DMS153 (cell line): Measurements from ENCODE around the gene RBBP8NL.
A peak's percentile ranks its signal among the peaks of the same experiment; 100 is the strongest.

Experiments
- DNase-seq: peaks from one replicate; lab custom pipeline; 2025; lab: John Stamatoyannopoulos, UW

Gene RBBP8NL, protein sequence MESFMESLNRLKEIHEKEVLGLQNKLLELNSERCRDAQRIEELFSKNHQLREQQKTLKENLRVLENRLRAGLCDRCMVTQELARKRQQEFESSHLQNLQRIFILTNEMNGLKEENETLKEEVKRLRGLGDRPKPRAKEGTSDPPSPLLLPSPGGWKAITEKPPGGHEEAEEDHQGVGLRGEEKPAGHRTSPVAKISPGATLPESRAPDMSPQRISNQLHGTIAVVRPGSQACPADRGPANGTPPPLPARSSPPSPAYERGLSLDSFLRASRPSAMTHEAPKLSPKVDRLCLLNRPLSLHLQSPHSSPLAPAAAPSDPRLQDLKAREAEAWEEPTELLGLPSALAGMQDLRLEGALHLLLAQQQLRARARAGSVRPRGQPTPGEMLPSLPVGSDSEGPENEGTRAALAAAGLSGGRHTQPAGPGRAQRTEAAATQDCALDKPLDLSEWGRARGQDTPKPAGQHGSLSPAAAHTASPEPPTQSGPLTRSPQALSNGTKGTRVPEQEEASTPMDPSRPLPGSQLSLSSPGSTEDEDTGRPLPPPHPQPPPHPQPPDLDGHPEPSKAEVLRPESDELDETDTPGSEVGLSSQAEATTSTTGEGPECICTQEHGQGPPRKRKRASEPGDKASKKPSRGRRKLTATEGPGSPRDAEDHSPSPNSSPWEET

DNA sequence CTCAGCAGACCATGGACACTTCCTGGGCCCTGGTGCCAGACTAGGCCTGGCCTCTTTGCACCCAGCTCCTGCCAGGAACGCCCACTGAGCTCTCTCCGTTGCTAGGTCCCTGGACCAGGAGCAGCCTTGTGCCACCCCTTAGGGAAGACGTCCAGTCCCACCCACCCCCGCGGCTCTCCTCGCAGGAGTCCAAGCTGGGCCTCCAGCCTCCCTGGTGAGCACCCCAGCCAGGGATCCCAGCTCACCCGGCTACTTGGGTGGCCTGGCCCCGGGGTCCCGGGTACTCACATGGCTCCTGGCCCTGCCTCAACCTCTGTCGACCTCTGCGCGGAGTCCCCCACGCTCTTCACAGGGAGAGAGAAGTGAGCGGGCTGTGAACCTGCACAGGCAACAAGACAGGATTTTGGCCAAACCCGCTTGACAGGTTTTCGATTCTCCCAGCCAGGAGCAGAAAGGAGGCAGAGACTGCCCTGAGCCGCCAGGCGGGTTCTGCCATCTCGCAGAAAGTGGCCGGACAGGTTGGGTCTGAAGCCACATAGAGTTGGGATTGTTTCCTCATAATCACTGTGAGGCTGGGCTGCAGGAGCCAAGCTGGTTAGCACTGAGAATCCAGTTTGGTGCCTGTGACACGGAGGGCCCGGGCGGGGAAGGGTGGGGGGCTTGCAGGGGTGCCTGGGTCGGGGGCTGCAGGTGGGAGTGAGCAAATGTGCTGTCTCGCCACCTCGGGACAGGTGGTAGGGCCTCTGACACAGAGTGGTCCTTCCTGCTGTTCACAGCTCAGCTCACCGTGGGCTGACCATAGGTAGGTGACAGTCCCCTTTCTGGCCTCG, at the start of gene RBBP8NL:
Gene RBBP8NL, minus strand, starts transcription at position 368 of the 830 bp plus-strand sequence. CDS start 7,892 bp downstream, outside the sequence.
- peak; percentile 90 for DNase-seq

DNA sequence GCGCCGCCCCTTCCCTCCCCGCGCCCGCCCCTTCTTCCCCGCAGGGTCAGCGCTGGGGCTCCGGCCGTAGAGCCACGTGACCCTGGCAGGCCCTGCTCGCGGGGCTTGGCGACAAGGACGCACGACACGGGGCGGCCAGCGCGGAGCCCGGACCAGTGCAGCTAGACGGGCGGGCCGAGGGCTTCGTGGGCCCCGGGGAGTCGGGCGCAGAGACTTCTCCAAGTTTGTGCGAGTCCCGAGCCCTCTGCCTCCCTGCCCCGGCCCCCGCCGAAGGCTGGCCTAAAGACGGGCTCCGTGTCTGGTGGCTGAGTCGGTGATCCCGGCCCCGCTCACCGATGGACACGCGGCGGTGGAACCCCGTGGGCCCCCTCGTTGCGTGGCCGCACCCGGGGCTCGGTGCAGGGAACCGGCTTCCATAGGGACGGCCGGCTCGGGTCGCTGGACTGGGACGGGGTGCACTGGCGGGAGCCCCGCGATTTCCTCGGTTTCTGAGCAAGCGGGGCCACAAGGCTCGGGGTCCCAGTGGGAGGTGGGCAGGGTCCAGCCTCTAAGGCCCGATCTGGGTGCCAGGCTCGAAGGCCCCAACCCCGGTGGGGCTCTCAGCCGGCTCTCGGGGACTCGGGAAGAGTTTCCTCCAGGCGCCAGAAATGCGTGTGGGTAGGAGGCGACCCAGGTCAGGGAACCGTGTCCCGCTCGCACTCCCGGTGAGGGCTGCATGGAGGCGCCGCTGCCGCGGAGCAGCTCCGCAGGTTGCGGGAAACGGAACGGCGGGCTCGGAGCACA, 48.9 kb upstream of the RBBP8NL start:
- DNase-seq: no peak

DNA sequence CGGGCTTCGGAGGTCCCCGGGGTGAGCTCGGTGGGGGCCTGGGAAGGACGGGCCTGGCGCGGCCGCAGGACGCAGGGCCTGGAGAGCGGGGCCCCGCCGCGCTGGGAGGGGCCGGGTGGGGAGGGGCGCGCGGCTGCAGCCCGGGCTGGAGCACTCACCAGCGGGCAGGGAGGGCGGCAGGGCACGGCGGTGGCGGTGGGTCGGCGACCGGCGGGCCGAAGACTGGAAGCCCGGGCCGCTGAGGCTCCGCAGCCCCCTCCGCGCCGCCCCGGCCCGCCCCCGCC, 48.4 kb upstream of the RBBP8NL start, which contains the start of gene GATA5:
Gene GATA5, minus strand, starts transcription at position 224 of the 284 bp plus-strand sequence. CDS start 474 bp downstream, outside the sequence.
- DNase-seq: no peak

DNA sequence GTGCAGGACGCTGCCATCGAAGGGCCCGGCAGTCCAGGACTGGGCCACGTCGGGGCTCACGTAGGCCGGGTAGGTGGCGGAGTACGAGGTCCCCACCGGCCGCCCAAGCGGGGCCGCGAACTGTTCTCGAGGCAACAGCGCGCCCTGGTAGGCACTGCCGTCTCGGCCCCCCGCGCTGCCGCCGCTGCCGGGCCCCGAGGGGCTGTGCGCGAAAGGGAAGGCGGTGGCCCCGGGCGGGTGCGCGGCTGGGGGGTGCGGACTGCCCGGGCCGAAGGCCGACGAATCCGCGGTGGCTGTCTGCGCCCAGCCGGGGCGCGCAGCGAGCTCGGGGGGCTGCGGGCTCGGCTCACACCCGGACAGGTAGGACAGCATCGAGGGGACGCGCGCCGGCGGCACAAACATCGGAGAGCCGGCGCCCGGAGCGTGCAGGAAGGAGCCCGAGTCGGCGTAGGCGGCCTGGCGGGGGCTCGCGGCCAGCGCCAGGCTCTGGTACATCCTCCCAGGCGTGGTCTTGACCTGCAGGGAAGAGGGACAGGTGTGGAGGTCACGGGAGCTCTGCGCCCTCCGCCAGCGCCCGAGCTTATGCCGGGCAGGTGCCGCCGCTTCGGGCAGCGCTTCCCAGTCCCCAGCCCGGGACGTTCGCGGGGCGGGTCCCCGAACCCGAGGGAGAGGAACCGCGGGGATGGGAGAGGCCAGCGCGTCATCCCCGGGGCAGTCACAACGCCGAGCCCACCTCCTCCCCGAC, 47.9 kb upstream of the RBBP8NL start:
- no peak for DNase-seq

DNA sequence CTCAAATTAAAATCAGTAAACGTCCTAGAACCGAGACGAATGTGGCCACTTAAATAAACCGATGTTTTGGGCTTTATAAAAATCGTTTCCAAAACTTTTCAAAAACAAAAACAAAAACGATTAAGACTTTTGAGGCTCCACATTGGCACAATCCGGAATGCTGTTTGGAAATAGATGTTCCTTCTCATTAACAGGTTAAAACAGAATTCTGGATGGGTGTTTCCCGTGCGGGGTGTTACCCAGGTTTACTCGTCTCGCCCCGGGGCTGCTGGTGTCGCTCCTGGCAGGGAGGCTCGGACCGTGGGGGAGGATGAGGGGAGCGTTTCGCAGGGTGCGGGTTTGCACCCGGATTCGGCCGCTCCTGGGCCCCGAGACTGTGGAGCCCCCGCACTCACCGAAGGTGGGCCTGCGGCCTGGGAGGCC, 47.3 kb upstream of the RBBP8NL start:
- DNase-seq: no peak

DNA sequence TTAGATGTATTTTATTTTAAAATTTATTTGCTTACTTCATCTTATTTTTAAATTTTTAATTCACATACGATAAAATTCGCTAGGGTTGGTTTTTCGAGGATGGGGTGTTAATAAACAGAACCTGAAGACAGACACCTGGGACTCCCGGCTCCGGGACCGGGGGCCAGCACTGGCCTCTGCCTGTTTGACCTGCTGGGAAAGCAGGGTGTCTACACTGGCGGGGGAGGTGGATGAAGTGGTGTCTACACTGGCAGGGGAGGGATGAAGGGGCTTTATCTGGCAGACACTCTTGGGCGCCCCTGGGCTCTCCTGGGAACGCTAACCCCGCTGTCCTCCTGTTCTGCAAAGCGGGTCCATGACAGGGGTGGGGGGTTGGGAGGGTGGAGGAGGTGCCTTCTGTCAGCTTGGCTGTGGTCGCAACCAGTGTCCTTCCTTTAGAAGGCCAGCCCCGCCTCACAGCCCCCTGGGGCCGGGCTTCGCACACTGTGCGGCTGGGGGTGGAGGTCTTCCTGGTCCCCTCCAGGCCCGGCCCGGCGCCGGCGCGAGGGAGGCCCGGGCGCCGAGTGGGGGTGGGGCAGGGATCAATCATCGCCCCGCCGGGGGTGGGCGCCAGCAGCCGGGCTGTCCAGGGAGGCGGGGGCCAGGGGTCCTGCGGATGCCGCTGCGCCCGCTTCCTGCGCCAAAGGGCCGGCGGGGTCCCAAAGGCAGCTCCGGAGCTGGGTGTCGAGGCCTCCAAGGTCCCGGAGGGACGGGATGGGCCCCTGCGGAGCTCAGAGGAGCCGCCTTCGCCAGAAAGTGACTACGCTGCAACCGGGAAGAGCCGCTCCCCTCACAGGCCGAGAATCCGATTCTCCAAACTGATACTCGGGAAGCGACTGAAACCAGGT, 46.6 kb upstream of the RBBP8NL start:
- no peak for DNase-seq

DNA sequence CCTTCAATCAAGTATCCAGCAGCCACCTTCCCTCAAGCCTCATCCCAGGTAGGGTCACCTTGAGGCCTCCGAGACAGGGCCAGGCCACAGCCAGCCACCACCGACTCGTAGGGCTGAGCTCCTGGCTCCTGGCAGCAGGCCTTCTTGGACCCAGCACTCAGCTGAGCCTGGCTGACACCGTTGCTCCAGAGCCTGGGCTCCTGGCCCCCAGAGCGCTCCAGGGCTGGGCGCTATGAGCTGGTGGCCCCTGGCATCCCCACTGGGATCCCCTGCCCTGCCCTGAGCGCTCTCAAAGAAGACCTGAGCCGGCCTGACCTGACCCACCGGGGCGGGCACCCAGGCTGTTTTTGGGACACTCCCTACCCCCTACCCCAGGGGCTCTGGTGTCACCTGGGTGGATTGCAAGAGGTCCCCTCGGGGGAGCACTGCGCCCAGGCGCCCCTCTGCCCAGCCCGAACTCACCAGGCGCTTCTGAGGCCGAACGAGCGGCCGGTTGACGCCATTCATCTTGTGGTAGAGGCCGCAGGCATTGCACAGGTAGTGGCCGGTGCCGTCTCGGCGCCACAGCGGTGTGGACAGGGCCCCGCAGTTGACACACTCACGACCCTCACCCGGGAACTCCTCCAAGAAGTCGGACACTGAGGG, 45.7 kb upstream of the RBBP8NL start:
- DNase-seq: no peak

DNA sequence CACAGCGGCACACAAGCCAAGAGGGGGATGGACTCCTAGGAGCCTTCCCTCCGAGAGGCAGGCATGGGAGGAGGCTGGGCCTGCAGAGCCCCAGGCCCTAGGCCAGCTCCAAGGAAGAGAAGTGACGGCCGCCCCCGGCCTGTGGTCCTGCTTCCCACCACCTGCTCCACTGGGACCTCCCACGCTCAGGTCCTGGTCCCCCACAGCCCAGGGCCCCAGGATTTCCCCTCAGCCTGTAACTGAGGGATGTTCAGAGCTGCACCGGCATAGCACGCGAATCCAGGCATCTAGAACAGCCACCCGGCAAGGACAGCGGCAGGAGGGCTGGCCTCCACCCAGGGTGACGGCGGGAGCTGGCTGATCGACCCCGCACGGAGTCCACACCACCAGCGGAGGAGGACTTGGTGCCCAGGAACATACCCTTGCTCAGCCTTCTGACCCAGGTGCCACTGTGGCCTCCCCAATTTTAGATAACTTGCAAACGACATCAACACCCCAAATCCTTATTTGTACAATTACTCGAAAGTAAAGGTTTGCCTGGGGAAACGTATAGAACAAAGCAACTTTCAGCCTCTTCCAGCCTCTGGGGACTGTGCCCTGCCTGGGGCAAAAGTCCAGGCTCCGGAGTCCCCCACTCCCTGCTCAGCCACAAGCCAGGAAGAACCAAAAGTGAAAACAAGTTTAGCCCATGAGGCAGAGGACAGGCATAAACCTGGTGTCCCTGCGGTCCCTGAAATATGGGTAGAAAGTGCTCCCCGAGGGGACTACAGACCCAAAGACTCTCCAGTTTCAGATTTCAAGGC, 45.0 kb upstream of the RBBP8NL start:
- no peak for DNase-seq

DNA sequence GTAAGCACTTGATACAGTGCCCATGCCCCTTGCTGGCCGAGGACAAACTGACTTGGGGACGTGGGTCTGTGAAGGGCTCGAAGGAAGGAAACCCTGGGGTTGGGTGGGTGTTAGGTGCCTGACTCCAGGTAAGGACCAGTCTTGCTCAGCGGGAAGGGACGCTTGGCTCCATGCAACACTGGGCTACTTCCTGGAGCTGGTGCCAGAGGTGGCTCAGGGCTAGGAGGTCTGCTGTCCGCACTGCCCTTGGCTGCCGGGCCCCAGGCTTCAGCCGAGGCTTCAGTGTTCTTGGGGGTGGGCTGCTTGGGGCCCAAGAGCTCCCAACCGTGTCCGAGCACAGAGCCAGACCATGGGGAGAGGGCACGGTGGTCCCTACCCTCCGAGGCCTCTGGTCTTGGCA, 43.1 kb upstream of the RBBP8NL start:
- no peak for DNase-seq

DNA sequence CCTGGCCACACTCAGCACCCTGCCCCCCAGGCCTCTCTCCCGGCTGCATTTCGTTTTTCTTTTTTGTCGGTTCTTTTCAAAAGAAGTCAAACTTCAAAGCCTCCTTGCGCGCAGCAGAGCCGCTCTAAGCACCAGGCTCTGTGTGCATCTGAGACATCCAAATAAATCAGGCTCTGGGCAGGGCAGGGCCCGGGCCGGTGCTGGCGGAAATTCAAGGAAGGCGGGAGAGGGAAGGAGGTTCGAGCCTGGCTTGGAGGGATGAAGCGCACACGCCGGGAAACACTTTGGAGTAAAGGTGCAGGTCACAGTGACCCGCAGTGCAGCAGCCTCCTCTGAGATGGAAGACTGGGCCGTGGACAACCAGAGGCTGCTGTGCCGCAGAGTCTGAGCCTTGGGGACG, 42.7 kb upstream of the RBBP8NL start:
- no peak for DNase-seq

DNA sequence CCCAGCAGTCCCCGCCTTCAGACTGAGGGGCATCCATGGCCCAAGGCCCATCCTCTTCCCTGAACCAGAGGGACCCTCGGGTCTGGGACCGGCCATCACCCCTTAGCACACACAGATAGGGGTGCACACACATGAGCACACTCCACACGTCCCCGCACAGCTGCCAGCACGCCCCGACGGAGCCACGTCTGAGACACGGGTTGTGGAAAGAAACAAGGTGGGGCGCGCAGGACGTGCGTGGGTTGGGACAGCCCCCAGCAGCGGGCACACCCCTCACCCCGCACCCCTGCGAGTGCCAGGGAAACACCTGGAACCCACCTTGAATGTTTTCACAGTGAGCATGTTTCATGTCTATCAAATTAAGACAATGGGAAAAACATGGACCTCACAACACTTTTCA, 42.0 kb upstream of the RBBP8NL start:
- no peak for DNase-seq

DNA sequence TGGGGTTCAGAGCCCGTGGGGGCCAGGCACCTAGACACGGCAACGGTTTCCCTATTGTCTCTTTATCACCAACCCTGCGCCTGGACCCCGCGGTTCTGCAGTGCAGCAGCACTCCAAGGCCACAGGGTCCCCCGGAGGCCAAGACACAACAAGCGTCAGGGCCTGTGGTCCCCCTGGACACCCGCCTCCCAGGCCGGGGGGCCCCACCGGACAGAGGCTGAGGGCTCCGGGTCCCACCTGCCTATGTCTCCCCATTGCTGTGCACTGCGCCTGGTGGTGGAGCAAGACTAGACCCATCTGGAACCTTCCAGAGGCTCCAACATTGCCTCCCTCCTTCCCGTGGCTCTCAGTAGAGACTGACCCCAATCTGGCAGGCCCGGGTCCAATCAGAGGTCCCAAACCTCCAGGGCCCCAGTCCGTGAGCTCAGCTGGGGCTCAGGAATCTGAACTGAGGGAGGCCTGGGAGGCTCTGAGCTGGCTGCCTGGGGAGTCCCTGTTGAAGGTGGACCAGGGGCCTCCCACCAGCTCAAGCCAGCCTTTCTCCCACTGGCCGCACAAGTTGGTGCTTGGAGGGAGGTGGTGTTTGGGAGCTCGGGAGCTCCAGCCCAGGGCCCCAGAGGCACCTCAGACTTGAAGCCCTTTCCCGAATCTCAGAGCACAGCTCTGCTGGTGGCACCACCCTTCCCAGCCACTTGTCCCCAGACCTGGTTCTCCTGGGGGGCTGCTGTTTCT, 39.6 kb upstream of the RBBP8NL start:
- no peak for DNase-seq

DNA sequence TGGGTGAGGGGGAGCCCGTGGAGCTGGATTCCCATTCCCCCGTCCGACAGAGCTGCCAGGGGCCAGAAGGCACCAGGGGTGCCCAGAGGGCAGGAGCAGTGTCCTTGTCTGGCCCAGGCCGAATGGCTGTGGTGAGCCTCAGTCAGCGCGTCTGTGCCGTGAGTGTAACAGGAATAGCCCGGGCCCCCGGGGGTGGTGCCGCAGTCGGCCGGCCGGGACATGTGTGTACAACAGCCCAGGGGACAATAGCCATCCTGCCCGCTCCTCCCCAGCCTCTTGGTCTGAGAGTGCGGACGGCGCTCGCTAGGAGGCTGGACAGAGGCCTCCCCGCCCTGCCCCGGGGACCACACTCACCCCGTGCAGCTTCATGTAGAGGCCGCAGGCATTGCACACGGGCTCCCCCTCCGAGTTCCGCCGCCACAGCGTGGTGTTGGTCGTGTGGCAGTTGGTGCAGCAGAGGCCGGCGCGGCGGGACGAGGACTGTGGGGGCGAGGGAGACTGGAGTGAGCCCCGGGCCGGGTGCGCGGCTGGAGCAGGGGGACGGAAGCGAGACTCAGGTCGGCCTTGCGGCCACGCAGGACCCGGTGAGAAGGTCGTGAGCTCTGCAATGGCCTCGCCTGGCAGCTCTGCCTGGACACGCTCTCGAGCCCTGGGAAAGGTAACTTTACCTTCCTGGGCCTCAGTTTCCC, 38.9 kb upstream of the RBBP8NL start:
- DNase-seq: no peak

DNA sequence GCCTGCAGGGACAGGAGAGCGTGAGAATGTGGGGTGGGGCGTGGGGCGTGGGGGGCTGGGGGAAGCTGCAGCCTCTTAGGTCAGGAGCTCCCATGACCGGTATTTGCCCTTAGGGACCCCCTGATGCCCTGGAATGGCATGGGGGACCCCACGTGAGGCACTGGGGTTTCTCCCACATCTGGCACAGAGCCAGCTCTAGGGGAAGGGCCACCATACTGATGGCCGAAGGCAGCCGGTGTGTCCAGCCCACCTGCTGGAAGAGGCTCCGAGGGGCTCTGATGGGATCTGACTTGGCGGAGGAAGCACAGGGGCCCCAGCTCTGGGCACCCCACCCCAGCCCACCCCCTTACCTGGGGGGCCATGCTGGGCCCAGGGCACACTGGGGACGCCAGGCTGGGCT, 37.7 kb upstream of the RBBP8NL start:
- DNase-seq: no peak

DNA sequence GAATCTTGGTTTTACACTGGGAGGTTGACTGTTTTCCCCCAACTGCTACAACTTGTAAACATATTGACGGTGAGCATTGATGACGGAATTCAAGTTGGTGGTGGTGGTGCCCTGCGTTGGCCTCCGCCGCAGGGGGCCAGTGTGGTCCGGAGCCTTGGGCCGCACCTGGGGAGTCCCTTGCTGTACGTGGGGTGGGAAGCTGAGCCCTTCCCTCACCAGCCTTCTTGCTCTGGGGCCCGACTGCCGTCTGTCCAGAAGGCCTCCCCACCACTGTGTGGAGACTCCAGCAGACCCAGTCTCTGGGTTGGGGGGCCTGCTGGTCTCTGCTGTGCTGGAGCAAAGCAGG, 37.1 kb upstream of the RBBP8NL start:
- DNase-seq: no peak

DNA sequence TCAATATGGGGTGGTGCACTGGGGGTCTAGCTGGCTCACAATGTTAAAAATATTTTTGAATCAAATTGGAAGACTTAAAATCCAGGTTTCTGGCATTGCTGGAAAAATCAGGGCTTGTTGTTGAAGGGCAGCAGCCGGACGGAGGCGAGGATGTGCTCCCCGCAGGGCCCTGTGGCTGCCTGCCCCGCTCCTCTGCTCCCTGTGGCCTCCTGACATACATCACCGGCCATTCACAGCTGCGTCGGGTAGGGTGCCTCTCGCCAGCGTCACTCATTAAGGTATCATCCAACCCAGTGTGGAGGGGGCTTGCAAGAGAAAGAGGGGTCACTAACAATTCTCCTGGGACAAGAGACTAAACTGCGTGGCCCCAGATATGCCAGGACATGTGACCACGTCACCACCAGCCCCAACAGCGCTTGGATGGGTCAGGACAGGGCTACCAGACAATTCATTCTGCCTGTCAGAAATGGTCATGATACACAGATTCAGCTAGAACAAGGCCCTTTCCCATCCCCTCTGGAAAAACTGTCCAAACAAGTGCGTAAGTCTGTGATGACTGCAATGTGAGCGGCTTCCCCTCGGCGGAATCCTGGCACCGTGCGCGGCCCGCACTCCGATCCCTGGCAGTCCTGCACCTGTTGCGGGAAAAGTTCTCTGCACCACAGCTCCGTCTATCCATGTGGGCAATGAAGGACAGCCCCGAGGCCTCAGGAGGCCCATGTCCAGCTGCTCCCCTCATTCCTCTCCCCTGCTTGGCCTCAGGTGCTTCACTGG, 36.5 kb upstream of the RBBP8NL start:
- no peak for DNase-seq
